Lower lobe of right lung (tissue), 2 donors: ENCODE measurements around the gene TCEA3. TPM values are rescaled to one million over a fixed set of nuclear protein-coding genes. Genes with fewer than 3 reads are reported as not detected.

Source experiments
- ATAC-seq, 2 donors: fragments of 200-7000 bp; cut with Tn5 transposase; one replicate each; pipeline ENCODE4 v1.9.1; 2020 to 2022; ENCODE audit warnings: mild to moderate bottlenecking in 2 of 2, moderate library complexity in 2 of 2
- DNase-seq: peaks from one replicate; pipeline ENCODE4 v3.0.0-alpha.2; 2020
- H3K27ac ChIP-seq: fragments of 200-600 bp; one replicate; pipeline ENCODE4 v1.8.0; 2022
- H3K27me3 ChIP-seq: fragments of 200-600 bp; one replicate; pipeline ENCODE4 v1.8.0; 2022; ENCODE audit warnings: low read depth
- H3K36me3 ChIP-seq: fragments of 200-600 bp; one replicate; pipeline ENCODE4 v1.8.0; 2022; ENCODE audit warnings: mild to moderate bottlenecking
- H3K4me1 ChIP-seq: fragments of 200-600 bp; one replicate; pipeline ENCODE4 v1.8.0; 2022
- H3K4me3 ChIP-seq: fragments of 200-600 bp; one replicate; pipeline ENCODE4 v1.8.0; 2022; ENCODE audit warnings: mild to moderate bottlenecking
- H3K9me3 ChIP-seq: fragments of 200-600 bp; one replicate; pipeline ENCODE4 v1.8.0; 2022
- intact Hi-C: fragments of 100-400 bp; cut with DNase I; formaldehyde crosslinking; loops from one replicate; pipeline ENCODE4 v1.11.0; 2022
- total RNA-seq: library from RNA; stranded (reverse); fragmentation: NEBNext Ultra II Directional; extraction: Animal tissue kit (Norgen Biotek cat#: 25700); gene quantifications from one replicate; pipeline ENCODE4 v1.2.1, GENCODE V29; 2021
- TF ChIP-seq, protein P1 (sequence below): fragments of 200-600 bp; IDR thresholded peaks from one replicate; pipeline ENCODE4 v1.8.0; 2022; ENCODE audit warnings: antibody characterized with exemption, mild to moderate bottlenecking
- donor health status: DM: no; HTN: yes; CAD: no; lungs with severe emphysema.

The TCEA3 gene
- total RNA-seq, 1 donor from 2014 or later = 41.9 TPM

DNA sequence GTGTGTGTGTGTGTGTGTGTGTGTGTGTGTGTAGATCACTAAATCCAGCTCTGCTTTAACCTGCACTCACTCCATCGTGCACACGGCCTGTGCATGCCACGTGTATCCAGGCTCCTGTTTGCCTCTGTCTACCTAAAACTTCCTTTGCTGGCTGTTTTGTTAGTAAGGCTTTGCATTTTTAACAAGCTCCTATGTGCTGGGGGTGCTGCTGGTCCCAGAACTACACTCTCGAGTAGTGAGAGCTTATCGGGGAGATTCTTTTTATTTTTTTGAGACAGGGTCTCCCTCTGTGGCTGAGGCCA, 596 bp upstream of the TCEA3 start:
- intact Hi-C loops = no loop called here
- Histone ChIP-seq H3K4me3 (peak overlapping the region; percentile 82), H3K36me3 (peaks cover 6% of the 10 kb centered on the region), H3K4me1 (peaks cover 31% of the 10 kb centered on the region), H3K27ac (no peak overlapping the region), H3K27me3 (no peaks in the 10 kb centered on the region), H3K9me3 (no peaks in the 10 kb centered on the region)
- TF ChIP-seq, protein P1, sequence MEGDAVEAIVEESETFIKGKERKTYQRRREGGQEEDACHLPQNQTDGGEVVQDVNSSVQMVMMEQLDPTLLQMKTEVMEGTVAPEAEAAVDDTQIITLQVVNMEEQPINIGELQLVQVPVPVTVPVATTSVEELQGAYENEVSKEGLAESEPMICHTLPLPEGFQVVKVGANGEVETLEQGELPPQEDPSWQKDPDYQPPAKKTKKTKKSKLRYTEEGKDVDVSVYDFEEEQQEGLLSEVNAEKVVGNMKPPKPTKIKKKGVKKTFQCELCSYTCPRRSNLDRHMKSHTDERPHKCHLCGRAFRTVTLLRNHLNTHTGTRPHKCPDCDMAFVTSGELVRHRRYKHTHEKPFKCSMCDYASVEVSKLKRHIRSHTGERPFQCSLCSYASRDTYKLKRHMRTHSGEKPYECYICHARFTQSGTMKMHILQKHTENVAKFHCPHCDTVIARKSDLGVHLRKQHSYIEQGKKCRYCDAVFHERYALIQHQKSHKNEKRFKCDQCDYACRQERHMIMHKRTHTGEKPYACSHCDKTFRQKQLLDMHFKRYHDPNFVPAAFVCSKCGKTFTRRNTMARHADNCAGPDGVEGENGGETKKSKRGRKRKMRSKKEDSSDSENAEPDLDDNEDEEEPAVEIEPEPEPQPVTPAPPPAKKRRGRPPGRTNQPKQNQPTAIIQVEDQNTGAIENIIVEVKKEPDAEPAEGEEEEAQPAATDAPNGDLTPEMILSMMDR = no peak
- ATAC-seq (no peak), DNase-seq (no peak)

DNA sequence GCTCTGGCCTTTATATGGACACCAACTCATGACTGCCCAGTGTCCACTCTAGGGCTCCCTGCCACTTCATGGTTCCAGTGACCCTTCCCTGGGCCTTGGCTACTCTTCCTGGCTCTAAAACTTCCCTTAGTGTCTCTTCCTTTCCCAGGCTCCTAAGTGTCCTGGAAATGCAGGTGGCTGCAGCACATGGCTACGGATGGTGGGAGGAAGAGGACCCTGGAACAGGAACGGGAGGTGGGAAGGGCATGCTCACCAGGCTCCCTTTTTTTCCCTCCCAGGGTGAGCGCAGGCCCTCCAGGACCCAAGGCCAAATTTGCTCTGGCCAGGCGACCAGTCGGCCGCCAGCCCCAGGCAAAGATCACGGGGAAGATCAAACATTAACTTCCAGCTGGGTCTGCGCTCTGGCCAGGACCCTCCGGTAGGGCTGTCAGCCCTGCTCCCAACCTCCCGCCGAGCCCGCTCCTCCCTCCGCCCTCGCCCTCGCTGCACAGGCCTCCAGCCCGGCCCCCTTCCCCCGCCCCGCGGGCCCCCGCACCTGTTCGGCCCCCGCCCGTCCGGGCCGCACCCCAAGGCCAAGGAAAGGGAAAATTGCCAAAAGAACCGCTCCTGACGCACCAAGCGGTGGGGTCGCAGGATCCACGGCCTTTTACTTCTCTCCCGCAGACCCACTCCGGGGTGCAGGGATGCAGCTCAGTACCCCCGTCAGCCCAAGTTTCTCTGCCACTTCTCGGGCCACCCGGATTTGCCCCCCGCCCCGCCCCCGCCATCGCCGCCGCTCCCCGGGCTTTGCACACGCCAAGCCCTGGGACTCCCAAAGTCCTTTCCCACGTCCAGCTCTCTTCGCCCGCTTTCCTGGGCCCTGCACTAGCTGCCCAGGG, 894 bp downstream of the TCEA3 start:
- Histone ChIP-seq H3K4me3 (peak overlapping the region; percentile 82), H3K27me3 (no peaks in the 10 kb centered on the region), H3K27ac (peak overlapping the region; percentile 81), H3K9me3 (no peaks in the 10 kb centered on the region), H3K4me1 (peaks cover 31% of the 10 kb centered on the region), H3K36me3 (no peaks in the 10 kb centered on the region)
- intact Hi-C loops = no loop called here
- ATAC-seq (peak; percentile 74 to 78), DNase-seq (peak; percentile 69)
- TF ChIP-seq, protein P1 = no peak

DNA sequence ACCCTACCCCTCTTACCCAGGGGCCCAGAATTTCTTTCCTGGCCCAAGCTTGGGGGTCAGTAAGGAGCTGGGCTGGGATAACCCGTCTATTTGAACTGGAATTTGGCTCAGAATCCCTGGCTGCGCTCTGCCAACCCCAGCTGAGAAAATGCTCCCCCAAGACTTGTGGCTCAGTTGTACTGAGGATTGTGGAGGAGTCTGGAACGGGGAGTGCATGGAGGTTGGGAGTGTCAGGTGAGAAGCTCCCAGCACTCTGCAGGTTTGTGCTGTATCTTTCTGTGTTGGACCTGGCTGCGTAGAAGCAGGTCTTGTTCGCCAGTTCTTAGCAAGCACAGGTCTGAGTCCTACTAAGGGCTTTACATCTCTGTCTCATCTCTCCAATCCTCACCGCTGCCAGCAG, 1.6 kb downstream of the TCEA3 start:
- intact Hi-C loops = no loop called here
- TF ChIP-seq, protein P1 = no peak
- H3K4me3 ChIP-seq = peak overlapping the region; percentile 82
- no peak for ATAC-seq
- H3K4me1 ChIP-seq = peaks cover 31% of the 10 kb centered on the region
- DNase-seq = no peak
- H3K9me3 ChIP-seq = no peaks in the 10 kb centered on the region
- no peaks in the 10 kb centered on the region for H3K36me3 ChIP-seq
- H3K27me3 ChIP-seq = no peaks in the 10 kb centered on the region
- H3K27ac ChIP-seq = peak overlapping the region; percentile 81

DNA sequence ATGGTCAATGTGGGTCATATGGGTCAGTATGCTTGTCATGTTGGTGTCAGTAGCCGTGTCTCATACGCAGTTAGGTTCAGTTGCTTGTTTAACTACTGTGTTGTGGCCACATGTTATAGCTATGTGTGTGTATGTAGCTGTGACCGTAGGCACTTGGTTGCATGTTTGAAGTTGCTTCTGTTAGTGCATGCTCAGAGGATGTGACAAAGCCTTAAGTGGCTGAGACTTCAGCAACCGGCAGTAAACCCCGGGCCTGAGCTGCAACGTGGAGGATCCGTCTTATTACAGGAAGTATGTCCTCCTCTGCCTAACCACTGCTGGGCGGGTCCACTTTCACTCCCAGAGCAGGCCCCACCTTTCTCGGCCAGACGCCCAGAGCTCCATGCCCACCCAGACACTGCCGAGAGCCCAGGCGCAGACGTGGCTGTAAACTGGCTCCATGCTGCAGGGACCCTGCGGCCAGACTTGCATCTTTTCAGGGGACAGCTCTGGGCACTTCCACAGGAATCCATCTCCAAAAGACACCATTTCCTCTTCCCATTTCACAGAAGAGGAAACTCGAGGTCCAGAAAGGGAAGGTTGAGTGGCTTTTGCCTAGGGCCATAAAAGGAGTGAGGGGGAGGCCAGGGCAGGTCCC, 2.2 kb downstream of the TCEA3 start:
- intact Hi-C loops = no loop called here

DNA sequence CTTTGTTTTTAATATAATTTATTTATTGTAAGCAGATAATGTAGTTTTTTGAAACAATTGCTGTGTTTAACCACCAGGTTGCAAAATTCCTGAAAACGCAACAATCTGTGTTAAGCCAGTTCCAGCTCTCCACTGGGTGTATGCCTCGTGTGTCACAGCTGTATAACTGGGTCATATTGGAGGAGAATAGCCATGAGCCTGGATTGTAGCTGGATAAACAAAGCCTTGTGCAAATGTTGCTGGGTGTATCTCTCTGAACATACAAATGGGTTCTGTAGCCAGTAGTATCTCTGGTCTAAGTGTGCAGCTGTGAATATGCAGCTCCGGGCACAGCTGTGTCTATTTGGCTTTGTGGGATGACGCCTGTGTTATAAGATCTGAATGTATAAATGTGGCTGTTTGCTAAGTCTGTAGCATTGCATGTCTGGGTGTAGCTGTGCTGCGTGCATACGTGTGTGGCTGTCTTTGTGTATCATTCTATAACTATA, 2.8 kb downstream of the TCEA3 start:
- intact Hi-C loops = no loop called here
- H3K9me3 ChIP-seq = no peaks in the 10 kb centered on the region
- no peak for DNase-seq
- peak overlapping the region; percentile 81 for H3K27ac ChIP-seq
- H3K27me3 ChIP-seq = no peaks in the 10 kb centered on the region
- peaks cover 4% of the 10 kb centered on the region for H3K36me3 ChIP-seq
- TF ChIP-seq, protein P1 = no peak
- H3K4me1 ChIP-seq = peaks cover 31% of the 10 kb centered on the region
- ATAC-seq = no peak
- peak overlapping the region; percentile 32 for H3K4me3 ChIP-seq

More for the DNA sequence above, 2.2 kb downstream of the TCEA3 start:
- TF ChIP-seq, protein P1 = no peak
- H3K4me1 ChIP-seq = peaks cover 31% of the 10 kb centered on the region
- peak; percentile 48 to 65 for ATAC-seq
- H3K9me3 ChIP-seq = no peaks in the 10 kb centered on the region
- H3K27me3 ChIP-seq = no peaks in the 10 kb centered on the region
- no peaks in the 10 kb centered on the region for H3K36me3 ChIP-seq
- H3K4me3 ChIP-seq = peak overlapping the region; percentile 32
- H3K27ac ChIP-seq = peak overlapping the region; percentile 81
- peak; percentile 84 for DNase-seq
